ENCODE results near the gene LBHD2. TPM values are rescaled to one million over a fixed set of nuclear protein-coding genes. Genes with fewer than 3 reads are reported as not detected.

The LBHD2 gene
- total RNA-seq, 3 donors from 2014 or later = not detected

DNA sequence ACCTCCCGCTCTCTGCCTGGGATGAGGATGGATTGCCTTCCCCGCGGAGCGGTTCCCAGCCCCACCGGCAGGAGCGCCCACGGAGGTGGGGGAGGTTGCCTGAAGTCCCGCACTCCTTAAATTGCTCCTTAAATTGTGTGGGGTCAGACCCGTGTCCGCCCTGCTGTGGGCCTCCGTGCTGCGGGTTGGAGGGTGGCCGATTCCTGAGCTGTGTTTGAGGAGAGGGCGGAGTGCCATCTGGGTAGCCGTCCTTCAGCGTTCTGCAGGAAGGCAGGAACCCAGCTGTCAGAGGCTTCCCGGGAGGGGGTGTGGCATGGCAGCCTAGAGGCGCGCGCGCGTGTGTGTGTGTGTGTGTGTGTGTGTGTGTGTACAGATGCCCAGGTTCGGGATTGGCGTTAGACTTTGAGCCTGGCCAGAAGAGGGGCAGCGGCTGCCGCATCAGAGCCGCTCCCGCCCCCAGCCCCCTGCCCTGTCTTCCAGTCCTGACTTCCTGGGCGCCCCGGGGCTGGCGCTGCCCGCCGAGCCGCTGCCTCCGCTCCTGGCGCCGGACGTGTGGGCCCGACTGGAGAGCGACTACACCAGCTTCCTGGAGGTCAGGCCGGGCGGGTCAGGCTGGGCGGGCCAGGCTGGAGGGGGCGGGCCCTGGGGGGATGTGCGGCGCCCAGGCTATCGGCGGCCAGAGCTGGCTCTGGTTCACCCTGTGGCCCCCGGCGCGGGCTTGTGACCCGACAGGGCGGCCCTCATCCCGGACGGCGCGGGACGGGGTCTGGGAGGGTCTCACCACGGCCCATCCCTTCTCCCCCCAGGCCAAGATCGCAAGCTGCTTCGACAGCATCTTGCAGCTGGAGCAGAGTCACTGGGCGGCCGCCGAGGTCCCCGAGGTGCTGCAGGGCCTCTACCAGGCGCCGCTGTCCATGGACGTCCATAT lies 19.7 kb downstream of the LBHD2 start:
- intact Hi-C loops (cut with DNase I, micrococcal nuclease) = loop anchor here in 1 of 2 donors (10.0 kb wide), 1 partner anchor 81 kb away; no protein-coding TSS in a partner anchor
- TF ChIP-seq, protein P1, sequence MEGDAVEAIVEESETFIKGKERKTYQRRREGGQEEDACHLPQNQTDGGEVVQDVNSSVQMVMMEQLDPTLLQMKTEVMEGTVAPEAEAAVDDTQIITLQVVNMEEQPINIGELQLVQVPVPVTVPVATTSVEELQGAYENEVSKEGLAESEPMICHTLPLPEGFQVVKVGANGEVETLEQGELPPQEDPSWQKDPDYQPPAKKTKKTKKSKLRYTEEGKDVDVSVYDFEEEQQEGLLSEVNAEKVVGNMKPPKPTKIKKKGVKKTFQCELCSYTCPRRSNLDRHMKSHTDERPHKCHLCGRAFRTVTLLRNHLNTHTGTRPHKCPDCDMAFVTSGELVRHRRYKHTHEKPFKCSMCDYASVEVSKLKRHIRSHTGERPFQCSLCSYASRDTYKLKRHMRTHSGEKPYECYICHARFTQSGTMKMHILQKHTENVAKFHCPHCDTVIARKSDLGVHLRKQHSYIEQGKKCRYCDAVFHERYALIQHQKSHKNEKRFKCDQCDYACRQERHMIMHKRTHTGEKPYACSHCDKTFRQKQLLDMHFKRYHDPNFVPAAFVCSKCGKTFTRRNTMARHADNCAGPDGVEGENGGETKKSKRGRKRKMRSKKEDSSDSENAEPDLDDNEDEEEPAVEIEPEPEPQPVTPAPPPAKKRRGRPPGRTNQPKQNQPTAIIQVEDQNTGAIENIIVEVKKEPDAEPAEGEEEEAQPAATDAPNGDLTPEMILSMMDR (IDR thresholded peaks at IDR 0.05) = no peak
- peaks cover 18% of the 10 kb centered on the region for H3K4me1 ChIP-seq (ENCODE audit: low read depth)
- DNase-seq (peak; percentile 87 to 91 (median 88)), ATAC-seq (peak; percentile 81)
- no peaks in the 10 kb centered on the region for H3K9me3 ChIP-seq
- no peaks in the 10 kb centered on the region for H3K36me3 ChIP-seq (ENCODE audit: low read depth)
- no peak overlapping the region for H3K4me3 ChIP-seq

DNA sequence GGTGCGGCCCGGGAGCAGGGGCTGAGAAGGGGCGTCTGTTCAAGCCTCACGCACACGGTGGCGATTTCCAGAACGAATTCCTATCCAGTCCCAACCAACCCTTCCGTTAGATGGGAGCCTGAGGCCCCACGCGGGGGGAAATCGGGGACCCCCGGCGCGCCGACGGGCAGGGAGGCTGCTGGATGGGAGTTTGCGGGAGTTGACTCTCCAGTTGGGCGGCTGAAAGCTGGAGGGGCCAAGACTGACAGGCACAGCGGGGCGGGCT lies 20.3 kb downstream of the LBHD2 start:
- Histone ChIP-seq H3K4me3 (no peak overlapping the region), H3K36me3 (ENCODE audit: low read depth) (no peaks in the 10 kb centered on the region), H3K4me1 (ENCODE audit: low read depth) (peaks cover 18% of the 10 kb centered on the region), H3K9me3 (no peaks in the 10 kb centered on the region)
- intact Hi-C loops (cut with DNase I, micrococcal nuclease) = loop anchor here in 1 of 2 donors (10.0 kb wide), 1 partner anchor 80 kb away; no protein-coding TSS in a partner anchor
- DNase-seq (no peak), ATAC-seq (no peak)
- TF ChIP-seq, protein P1 (IDR thresholded peaks at IDR 0.05) = no peak

DNA sequence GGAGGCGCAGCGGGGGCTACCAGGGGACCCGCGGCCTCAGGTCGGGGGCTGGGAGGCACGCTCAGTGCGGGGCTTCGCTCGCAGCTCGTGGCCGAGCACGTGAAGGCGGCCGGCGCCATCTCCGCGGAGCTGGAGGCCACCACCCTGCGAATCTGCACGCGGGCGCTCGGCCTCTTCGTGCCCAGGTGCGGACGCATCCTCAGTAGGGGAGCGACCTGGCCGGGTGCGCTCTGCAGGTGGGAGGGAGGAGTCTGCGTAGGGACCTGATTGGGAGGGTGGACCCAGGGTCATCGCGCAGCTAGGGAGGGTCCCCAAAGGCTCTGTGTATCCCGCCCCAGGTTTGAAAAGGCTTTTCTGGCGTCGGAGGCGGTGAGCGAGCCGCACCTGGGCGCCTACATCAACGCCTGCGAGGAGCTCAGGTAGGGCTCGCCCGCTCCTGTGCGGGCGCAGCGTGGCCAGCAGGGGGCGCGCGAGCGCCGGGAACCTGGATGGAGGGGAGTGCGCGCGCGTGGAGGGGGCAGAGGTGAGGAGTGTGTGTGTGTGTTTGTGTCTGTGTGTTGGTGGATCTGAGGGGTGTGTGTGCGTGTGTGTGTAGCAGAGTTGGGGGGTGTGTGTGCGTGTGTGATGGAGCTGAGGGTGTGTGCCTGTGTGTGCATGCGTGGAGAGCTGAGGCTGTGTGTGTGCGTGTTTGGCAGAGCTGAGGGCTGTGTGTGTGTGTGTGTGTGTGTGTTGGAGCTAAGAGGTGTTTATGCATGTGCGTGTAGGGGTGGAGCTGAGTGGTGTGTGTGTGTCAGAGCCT lies 20.8 kb downstream of the LBHD2 start:
- TF ChIP-seq, protein P1 (IDR thresholded peaks at IDR 0.05) = peak; percentile 97
- ATAC-seq (peak; percentile 83), DNase-seq (peak in 2 of 3 donors; percentile 83 to 87)
- H3K36me3 ChIP-seq (ENCODE audit: low read depth) = no peaks in the 10 kb centered on the region
- H3K9me3 ChIP-seq = no peaks in the 10 kb centered on the region
- intact Hi-C loops (cut with DNase I, micrococcal nuclease) = loop anchor here in 1 of 2 donors (5.0 to 10.0 kb wide), 2 partner anchors 80 to 187 kb away; no protein-coding TSS in a partner anchor
- H3K4me3 ChIP-seq = no peak overlapping the region
- peaks cover 18% of the 10 kb centered on the region for H3K4me1 ChIP-seq (ENCODE audit: low read depth)

DNA sequence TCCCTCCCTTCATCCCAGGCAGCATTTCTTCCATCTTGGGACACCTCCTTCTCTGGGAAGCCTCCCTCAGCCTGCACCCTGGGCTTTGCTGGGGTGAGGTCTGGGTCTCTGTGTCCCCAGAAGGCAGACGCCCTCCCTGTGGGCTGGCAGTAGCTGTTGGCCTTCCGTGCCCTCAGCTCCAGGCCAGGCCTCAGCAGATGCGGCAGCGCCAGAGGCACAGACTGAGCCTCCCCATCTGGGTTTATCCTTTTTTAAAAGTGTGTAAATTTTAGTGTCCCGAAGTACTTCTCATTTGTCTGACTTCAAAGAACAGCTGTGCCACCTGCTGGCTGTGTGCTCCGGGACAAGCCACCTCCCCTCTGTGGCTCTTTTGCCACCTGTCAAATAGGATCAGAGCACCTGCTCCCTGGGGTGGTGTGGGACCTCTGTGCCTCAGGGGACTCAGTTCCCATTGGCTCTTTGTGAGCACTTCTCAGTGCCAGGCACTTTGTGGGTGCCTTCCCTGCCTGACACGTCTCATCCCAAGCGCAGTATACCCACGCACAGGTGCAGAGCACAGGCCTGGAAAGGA lies 21.7 kb downstream of the LBHD2 start:
- intact Hi-C loops (cut with DNase I, micrococcal nuclease) = loop anchor here in 1 of 2 donors (5.0 to 10.0 kb wide), 2 partner anchors 79 to 187 kb away; no protein-coding TSS in a partner anchor
- Histone ChIP-seq H3K36me3 (ENCODE audit: low read depth) (no peaks in the 10 kb centered on the region), H3K9me3 (no peaks in the 10 kb centered on the region), H3K4me3 (no peak overlapping the region), H3K4me1 (ENCODE audit: low read depth) (peaks cover 19% of the 10 kb centered on the region)
- peak in 2 of 3 donors; percentile 61 to 68 for DNase-seq
- peak; percentile 31 for ATAC-seq
- TF ChIP-seq, protein P1 (IDR thresholded peaks at IDR 0.05) = no peak

DNA sequence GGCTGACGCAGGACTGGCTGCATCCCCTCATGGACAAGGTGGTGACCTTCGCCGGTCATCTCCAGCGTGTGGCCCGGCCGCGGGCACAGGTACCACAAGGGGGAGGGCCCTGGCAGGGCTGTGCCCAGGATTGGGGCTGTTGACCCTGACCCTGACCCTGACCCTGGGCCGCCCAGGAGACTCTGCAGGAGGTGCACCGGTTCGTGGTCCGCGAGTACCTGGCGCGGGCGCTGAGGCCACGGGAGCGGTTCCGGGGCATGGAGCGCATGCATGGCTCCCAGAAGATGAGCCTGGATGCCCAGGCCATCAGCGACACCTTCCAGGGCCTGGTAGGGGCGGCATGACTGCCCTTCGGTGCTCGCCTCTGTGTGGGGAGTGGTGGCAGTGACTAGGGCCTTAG lies 23.4 kb downstream of the LBHD2 start:
- intact Hi-C loops (cut with DNase I, micrococcal nuclease) = loop anchor here in 1 of 2 donors (5.0 to 10.0 kb wide), 2 partner anchors 77 to 185 kb away; no protein-coding TSS in a partner anchor
- TF ChIP-seq, protein P1 (IDR thresholded peaks at IDR 0.05) = no peak
- ATAC-seq = no peak
- Histone ChIP-seq H3K36me3 (ENCODE audit: low read depth) (no peaks in the 10 kb centered on the region), H3K4me3 (no peak overlapping the region), H3K4me1 (ENCODE audit: low read depth) (peaks cover 25% of the 10 kb centered on the region), H3K9me3 (no peaks in the 10 kb centered on the region)
- DNase-seq = no peak
